PFSK-1 (cell line): Measurements from ENCODE around the gene TEAD2.

Experiments used
- POLR2AphosphoS5 ChIP-seq: IDR thresholded peaks from 2 replicates; pipeline ENCODE4 v1.6.1; 2012; ENCODE audit warnings: low read depth, mild to moderate bottlenecking, control low read depth, low read length, moderate library complexity
- SIN3A ChIP-seq: IDR thresholded peaks from 2 replicates; pipeline ENCODE4 v1.6.1; 2012; ENCODE audit warnings: mild to moderate bottlenecking, low read length, moderate library complexity, borderline replicate concordance; ENCODE audit not compliant: insufficient read depth

DNA sequence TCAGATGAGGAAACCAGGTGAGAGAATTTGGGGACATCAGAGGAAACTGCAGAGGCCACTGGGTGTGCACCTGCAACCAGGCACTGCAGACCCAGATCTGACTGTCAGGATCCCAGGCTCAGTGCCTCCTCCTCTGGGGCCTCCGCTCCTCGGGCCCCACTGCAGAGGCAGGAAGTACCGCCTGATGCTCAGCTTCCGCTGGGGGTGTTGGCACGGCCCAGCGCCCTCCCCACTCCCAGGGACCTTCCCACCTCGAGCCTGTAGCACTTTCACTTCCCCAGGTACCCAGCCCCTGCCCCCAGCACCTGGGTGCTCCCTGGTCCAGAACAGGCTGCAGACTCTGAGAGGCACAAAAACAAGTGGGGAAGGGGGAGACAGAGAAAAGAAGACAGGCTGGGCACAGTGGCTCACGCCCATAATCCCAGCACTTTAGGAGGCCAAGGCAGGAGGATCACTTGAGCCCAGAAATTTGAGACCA, 28.4 kb downstream of the TEAD2 start:
- TF ChIP-seq SIN3A: no peak
- TF ChIP-seq POLR2AphosphoS5: no peak
